AG20443 (cell line): ENCODE results near the gene GFRA4.

Source experiments
- DNase-seq: peaks from one replicate; pipeline ENCODE4 v3.0.0; 2012; ENCODE audit warnings: low spot score, mixed read lengths

The GFRA4 gene

DNA sequence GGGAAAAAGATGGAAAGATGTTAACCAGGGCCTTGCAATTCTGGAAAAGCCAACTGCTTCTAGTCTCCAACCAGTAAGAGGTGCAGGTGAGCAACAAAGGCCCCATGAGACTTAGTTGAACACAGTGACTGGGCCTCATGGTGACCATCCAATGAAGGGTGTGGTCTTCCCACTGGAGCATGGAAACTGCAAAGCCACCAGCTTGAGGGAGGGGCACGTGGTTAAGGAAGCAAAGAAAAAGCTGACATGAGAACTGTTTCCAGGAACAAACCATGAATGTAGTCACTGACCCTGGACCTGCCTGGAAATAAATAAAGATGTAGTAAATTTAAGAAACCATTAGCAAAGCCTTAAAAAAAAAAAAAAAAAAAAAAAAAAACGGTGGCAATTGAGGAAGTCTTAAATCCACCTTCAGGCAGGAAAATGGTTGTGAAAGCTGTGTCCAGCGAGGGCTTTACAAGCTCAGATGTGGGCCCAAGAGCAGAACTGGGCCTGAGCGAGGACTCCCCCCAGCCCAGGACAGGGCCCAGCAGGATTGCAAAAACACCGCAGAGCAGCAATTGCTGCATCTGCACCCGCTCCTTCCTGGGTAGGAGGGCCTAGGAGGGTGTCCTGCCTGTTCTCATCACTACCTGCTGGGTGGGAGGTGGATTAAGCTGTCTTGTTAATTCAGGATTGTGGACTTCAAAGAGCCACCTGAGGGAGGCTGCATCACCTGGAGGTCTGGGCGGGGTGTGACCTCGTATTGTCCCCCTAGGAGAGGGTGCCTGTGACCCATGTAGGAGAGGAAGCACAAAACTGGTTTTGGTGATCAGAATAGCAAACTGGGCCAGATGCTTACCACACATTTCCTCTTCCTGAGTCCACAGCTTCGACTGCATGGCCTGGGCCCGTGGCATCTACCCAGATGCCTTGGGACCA lies 10.3 kb downstream of the GFRA4 start:
- DNase-seq: no peak

DNA sequence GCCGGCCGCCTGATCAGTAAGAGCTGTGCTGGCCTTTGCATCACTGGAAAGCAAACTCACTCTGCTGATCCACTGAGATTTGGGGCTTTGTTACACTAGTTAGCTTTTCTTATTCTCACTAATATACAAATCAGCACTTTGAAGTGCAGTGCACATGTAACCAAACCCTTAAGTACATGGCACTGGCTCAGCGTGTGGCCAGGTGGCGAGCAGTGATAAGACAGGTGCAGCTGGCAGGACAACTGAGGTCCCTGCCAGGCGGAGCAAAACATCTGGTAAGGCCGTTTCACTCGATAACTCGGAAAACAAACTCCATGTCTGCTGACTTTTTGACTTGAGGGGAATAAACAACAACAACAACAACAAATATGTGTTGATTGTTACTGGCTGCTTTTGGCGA lies 11.0 kb downstream of the GFRA4 start:
- no peak for DNase-seq

DNA sequence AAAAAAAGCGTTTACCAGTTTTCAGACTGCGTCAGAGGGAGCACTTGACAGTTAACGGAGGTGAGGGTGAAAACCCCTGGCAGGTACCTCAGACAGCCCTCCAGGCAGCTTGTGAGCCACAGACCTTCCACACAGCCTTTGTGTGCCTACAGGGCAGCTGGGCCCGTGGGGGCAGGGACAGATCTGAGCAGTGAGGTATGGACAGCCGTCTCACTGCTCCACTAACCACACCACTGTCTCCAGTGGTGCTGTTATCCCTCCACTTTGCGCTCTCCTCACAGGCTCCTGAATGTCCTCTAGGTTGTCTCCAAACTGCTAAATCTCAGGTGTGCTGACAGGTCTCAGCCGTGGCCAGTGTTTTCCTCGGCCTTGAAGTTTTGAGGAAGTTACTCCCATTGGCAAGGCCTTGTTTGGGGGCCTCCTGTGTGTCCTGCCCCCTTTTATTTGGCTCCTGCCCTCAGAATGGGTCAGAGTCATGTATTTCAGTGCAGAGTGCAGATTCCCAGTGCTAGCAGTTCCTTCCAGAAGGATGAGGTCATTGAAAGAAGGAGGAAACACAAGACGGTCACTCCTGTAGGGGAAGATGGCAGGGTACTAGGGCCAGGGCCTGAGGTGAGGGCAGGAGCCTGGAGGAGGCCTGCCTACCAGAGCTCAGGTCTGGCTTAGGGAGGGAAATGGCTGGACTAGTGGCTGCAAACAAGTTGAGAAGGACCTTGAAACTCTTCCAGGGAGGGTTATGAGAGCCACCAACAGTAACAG lies 11.8 kb downstream of the GFRA4 start:
- DNase-seq: no peak

DNA sequence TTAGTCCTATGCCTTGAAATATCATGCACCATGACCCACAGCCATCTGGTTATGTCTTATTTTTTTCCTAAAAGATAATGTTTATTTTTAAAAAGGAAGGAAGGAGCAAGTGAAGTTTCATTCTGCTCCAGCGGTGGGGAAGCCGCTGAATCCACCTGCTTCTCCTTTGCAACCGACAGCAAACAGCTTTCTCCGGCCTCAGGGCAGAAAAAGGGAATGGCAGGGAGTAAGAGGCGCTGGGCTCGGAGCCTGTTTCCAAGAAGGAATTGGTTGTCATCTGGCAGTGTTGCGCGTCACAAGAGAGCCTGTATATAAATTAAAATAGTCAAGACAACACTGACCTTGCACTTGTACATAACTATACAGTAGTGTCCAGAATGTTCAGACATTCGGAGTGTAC lies 14.2 kb downstream of the GFRA4 start:
- DNase-seq: no peak

DNA sequence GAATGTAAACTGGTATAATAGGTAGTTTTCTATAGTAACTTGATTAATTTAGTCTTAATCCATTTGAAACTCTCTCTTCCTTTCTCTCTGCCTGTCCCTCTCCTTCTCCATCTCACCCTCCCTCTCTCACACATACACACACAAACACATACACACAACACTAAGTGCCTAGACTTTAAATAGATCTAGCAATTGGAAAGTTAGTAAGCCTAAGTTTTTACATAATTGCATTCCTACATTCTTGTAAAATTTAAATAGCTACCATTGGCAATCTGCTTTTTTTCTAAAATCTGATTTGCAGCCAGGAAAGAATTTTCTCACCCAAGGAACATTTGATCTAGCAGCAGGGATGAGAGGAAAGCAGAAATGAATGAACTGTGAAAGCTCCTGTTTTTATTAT lies 15.7 kb downstream of the GFRA4 start:
- no peak for DNase-seq

DNA sequence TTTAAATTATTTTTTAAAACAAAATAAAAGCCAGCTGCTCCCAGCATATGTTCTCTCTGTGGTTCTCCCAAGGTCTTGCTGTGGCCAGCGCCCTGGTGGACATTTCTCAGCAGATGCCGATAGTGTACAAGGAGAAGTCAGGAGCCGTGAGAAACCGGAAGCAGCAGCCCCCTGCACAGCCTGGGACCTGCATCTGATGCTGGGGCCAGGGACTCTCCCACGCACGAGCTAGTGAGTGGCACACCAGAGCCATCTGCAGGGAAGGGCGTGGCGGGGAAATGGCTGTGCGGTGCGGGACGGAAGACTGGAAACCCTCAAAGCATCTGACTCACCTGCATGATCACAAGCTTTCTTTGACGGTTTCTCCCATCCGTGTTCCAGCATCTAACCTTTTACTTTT lies 16.5 kb downstream of the GFRA4 start:
- no peak for DNase-seq

DNA sequence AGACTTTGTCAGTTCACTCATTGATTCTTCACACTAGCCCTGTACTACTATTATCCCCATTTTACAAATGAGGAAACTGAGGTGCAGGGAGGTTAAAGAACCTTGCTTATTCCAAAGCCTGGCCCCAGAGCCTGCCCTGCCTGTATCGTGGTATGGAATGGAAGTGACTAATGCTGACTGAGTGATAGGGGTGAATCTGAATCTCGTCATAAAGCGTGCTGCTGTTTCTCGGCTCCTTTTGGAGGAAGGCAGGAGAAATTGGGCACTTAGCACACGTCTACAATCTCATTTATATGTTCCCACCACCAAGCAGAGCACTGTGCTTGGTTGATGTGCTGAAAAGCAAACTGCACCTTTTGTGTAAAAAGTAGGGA lies 17.1 kb downstream of the GFRA4 start:
- DNase-seq: no peak

DNA sequence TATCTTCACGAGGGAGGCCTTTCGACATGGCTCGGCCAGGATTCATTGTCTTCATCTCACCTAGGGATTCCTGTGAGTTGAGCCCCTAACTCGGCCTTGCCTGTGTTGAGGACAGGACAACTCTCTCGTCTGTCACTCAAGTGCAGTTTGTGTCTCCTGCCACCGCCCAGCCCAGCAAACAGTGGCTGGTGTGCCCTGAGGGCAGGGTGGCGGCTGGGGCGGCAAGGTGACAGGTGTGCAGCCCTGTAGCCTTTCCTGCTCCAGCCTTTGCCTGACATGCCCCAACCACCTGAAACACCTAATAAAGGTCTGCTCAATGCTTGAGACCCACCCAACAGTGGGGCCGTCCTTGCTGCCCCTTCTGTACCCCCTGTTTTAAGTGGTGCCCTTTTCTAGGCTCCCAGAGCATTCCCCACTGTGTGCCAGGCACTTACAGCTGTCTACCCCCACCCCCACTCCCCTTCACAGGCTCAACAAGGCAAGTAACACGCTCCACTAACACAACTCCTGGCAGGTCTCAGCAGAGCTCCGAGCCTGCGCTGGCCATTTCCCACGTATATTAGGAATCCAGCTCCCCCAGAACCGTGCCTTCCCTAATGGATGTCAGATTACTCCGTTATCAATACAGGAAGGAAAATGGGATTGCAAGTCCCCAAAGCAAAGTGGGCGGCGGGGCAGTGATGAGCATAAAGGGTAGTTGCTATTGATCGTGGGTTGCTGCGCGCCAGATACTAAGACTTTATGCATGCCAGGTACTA lies 17.7 kb downstream of the GFRA4 start:
- no peak for DNase-seq

DNA sequence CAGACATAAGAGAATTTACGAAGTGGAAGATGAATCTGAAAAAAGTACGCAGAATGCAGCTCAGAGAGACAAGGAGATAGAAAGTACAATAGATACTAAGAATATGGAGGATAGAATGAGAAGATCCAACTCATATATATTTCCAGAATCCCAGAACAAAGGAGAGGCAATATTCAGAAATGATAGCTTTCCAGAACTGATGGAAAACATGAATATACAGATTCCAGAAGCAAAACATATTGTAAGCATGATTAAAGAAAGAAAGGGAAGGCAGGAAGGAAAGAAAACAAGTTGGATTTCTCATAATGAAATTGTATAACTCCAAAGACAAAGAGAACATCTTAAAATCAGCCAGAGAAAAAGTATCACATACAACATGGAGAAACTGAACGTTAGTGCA lies 22.9 kb downstream of the GFRA4 start:
- DNase-seq: no peak

DNA sequence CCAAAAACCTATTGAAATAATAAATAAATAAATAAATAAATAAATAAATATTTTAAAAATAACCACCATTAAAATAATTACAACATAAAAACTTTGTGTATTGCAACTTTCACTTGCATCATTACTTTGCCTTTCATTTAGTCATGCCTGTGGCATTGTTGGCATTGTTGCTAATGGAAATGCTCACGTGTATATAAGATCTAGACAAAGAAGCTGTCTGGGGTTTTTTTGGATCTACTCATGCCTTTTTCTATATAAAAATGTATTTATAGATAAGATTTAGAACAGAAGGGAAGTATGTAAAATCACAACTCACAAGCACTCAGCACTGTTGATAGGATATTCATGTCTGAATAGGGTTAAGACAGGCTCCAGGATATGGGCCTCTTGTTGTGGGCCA lies 27.9 kb downstream of the GFRA4 start:
- DNase-seq: no peak

DNA sequence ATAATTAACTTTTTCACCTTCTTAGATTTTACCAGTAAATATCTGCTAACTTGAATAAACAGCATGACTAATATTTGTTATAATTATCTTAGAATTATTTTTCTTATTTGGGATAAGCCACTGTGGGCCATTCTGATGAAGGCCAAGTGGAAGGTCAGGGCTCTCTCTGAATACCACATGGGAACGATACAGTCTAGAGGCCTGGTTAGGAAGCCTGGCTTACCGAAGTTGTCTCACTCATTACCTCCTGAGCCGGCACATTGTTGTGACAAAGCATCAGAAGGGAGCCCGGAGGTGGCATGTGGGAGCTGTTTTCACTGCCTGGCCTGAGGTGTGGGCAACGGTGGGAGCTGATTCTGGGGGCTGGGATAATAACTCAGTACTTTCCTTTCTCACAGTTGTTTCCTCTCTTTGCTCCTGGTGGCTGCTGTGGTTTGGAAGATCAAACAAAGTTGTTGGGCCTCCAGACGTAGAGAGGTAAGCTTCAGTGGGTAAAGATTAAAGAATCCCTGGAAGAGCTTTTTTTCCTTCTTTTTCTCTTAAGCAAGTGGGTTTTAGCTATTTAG lies 29.2 kb downstream of the GFRA4 start:
- DNase-seq: no peak

DNA sequence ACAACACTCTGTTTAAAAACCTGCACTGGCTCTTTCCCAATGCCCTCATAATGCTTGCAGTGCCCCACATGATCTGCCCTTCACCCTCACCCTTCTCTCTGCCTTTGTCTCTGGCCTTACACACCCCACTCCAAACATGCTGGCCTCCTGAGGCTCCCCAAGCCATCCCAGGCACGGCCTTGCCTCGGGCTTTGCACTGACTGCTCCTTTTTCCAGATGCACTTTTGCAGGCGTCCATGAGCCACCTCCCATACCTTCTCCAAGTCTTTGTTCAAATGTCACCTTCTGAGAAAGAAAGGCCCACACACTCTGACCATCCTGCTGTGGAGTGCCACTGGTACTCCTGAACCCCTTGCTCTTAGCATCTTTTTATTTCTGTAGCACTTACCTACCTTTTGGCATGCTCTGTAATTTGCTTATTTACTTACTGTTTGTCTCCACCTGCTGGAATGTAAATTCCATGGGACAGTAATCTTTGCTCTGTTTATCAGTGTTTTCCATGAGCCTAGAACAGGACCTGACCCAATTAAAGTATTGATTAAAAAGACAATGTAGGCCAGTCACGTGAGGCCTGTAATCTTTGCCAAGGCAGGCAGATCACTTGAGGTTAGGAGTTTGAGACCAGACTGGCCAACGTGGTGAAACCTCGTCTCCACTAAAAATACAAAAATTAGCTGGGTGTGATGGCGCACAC lies 30.7 kb downstream of the GFRA4 start:
- DNase-seq: no peak

DNA sequence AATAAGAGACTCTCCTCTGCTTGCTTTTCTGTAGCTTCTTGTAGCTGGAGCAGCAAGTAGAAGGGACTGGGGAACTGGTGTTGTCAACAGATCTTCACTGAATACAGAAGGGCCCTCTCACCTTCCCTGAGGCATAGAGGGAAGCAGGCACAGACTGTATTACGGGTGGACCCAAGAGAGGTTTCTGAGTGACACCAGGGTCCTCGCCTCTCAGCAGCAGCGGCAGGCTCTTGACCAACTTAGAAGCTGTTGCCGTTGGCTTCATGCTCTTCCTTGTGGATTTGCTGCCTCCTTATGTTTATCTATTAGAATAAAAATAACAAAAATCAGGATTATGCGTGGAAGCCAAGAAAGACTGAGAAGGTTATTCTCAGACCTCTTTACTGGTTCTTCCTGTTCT lies 31.7 kb downstream of the GFRA4 start:
- DNase-seq: no peak

DNA sequence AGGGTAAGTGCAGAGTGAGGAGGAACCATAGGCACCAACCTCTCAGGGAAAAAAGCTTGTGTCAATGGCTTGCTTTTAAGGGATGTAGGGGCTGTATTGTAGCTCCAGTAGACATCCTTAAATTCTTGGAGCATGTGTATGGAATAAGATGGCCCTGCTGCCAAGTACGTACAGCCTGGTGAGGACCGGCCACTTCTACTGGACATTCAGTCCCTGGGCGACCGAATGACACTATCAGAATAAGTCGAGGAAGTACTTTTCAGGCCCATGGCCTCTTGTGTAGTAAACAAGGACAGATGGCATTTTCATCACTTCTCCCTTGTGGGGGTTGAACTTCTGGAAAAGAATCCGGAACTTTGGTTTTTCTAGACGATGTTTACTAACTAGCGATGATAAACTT lies 32.8 kb downstream of the GFRA4 start:
- DNase-seq: no peak

DNA sequence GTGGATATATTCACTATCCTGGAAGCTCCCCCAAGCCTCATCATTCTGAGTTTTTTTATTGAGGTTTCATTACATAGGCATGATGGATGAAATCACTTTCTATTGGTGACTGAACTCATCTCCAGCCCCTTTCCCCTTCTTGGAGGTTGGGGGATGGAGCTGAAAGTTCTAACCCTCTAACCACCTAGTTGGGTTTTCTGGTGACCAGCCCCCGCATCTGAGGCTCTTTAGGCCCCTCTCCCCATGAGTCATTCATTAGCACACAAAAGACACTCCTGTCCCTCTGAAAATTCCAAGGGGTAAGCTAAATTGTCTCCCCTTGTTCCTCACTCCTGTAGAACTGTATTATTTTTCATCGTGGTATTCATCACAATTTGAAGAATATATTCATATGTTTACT lies 33.3 kb downstream of the GFRA4 start:
- DNase-seq: no peak

DNA sequence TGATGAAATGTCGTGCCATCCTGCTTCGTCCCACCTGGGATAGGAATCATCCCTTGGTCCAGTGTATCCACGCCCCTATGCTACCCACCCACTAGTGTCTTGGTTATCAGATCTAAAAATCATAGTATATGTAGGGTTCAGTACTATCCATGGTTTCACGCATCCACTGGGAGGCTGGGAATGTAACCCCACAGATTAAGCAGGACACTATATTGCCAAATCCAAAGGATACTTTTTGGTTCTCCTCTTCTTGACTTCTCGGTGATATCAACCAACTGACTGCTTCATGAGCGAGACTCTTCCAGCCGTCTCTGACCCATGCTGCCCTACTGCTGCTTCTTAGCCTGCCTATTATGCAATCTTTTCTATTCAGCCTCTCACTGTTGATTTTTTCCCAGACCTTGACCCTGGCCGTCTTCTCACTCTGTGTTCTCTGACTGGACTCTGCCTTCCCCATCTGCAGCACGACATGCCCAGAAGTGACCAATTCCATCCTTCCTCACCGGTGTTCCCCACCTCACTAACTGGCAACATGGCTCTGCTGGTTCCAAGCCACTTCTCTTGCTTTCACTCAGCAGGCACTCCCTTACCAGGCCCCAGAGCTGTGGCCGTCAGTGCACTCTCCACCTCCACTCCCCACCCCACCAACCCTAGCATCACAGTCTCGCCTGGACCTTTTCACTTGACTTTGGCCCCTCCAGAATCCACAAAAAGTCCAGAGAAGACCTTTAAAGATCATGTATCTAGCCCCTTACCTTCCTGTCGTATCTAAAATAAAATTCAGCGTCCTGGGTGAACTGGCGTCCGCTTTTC lies 34.5 kb downstream of the GFRA4 start:
- no peak for DNase-seq

DNA sequence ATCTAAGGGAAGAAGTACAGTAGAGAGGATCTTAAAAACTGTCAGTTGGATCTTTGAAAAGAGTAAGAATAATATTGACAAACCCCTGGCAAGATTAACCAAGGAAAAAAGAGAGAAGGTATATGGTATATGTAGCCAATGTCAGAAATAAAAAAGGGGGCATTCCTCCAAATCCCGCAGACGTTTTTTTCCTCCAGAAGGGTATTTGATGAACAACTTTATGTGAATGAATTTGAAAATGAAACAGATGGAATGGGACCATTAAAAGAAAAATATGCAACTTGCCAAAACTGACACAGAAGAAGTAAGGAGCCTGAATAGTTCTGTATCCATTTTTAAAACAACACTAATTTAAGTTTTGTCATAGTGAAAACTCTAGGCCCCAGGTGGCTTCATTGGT lies 35.7 kb downstream of the GFRA4 start:
- no peak for DNase-seq

DNA sequence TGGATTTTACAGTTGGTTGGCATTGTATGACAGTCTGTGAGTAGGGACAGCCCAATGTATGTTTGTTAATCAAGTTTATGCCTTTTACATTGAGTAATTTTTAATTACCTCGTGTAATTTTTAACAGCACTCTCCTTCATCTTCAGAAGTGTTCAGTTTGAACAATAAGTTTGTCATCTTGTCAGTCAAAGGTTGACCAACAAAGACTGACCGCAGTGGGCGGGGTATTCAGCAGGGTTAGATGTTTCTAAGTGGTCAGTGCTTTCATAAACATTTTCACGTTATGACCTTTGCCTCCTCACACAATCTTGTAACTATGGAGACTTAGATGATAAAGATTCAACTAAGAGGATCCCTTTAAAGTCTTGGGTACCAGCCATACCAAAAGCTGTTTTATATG lies 40.8 kb downstream of the GFRA4 start:
- no peak for DNase-seq

DNA sequence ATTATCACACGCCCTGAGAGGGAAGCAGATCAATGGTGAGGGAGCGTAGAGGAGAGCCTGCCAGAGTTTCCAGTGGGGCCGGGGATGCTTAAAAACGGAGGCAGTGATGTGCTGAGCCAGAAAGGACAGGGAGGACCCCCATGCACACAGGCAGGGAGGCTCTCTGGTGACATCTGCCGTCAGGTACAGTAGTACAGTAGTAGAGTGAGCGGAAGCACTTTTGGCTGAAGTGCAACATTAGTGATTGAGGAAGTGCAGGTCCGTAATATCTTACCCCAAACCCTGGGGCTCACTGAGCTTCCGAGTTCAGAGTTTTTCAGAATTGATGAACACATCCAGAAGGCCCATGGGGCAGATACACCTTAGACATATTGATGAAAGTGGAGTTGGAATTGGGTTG lies 42.1 kb downstream of the GFRA4 start:
- DNase-seq: no peak

DNA sequence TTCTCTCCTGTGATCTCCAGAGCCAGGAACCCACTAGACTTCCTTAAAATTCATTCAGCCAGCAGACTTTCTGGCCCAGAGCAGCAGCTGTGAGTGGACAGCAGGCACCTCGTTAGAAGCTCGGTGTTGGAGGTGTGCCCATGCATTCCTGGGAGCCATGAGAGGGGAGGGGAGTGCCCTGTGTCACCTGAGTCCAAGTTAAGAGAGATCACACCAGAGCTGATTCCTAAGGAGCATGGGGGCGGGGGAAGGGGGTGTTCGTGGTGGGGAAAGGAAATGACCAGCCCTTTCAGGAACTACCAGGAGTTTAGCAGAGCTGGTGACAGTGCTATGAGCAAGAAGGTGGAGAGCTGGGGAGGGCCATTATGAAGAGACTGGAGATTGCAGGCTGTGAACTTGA lies 46.9 kb downstream of the GFRA4 start:
- no peak for DNase-seq
